SIG-M5 treated with dmso at 0.1 percent for 504 hours (cell line): ENCODE measurements around the gene ATP7A.
"Not testable (repeated sequence)": the region's sequence is repeated elsewhere in the genome, so short reads cannot be mapped to it uniquely, and the experiment has no call there.

Source experiments
- DNase-seq: peaks from one replicate; lab custom pipeline; 2025; ENCODE audit not compliant: unreplicated experiment; lab: John Stamatoyannopoulos, UW

Gene ATP7A

GRCh38 chrX:78029663-78030062 lies 119.2 kb downstream of the ATP7A start:
- DNase-seq = no peak

- no peak for DNase-seq
Observed at GRCh38 chrX:78035061-78035460, 124.6 kb downstream of the ATP7A start.

- no peak for DNase-seq
Observed at GRCh38 chrX:78037881-78038280, 127.4 kb downstream of the ATP7A start.

- DNase-seq = no peak
Observed at GRCh38 chrX:78042601-78043000, 132.1 kb downstream of the ATP7A start.

GRCh38 chrX:78046362-78046761 lies 135.9 kb downstream of the ATP7A start:
- DNase-seq = no peak

- DNase-seq = no peak
Observed at GRCh38 chrX:78048052-78048451, 137.6 kb downstream of the ATP7A start.

- DNase-seq = no peak
Observed at GRCh38 chrX:78063687-78064086, 153.2 kb downstream of the ATP7A start.

GRCh38 chrX:78064152-78064551 lies 153.7 kb downstream of the ATP7A start:
- no peak for DNase-seq

GRCh38 chrX:78064698-78065601 lies 154.5 kb downstream of the ATP7A start:
- DNase-seq = peak; percentile 31

GRCh38 chrX:78066110-78066509 lies 155.6 kb downstream of the ATP7A start:
- DNase-seq = no peak

GRCh38 chrX:78071331-78071730 lies 160.8 kb downstream of the ATP7A start:
- no peak for DNase-seq

- not testable (repeated sequence) for DNase-seq
Observed at GRCh38 chrX:78073147-78074077, 162.9 kb downstream of the ATP7A start.

GRCh38 chrX:78074088-78074487 lies 163.6 kb downstream of the ATP7A start:
- DNase-seq = no peak

- DNase-seq = no peak
Observed at GRCh38 chrX:78075787-78076389, 165.4 kb downstream of the ATP7A start.

- not testable (repeated sequence) for DNase-seq
Observed at GRCh38 chrX:78081413-78081812, 170.9 kb downstream of the ATP7A start.

- peak; percentile 35 for DNase-seq
Observed at GRCh38 chrX:78092296-78092695, 181.8 kb downstream of the ATP7A start.

GRCh38 chrX:78098108-78098507 lies 187.6 kb downstream of the ATP7A start:
- no peak for DNase-seq
